Measurements from ENCODE around the gene PTPRM. TPM values are rescaled to one million over a fixed set of nuclear protein-coding genes. Genes with fewer than 3 reads are reported as not detected.

PTPRM gene
- total RNA-seq, 1 experiment from 2014 or later = 6.2 TPM

DNA sequence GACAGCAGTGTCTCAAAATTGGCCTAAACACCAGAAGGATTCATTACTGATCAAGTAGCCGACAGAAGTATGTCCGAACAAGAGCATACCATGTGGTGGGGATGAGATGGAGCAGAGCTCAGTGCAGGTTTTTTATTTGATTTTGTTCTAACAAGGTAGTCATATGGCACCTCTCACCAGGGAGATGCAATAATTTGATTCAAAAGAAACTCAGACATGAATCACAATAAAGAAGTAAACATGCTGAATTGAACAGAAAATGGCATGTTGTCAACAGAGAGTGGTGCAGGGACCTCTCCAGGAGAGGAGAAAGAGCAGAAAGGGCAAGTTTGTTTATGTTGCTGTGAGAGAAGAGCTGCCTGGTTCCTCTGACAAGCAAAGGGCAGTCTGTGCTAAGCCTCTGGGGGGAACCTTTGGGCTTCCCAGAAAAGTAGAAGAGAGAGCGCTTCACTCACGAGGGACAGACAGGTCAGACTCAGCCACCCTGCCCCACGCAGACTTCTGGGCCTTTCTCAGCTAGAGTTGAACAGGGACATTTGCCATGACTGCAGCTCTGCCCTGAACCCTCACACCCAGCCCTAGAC, 690.8 kb downstream of the PTPRM start:
- H2BK12ac ChIP-seq (ENCODE audit: insufficient read length, low read depth, low read length) = no peak overlapping the region
- H3K9me3 ChIP-seq (ENCODE audit: control insufficient read depth, low read depth, low read length) = no peaks in the 10 kb centered on the region

More for the DNA sequence above, 690.8 kb downstream of the PTPRM start:
- Histone ChIP-seq H3K79me2 (ENCODE audit: insufficient read depth, low read length) (no peaks in the 10 kb centered on the region), H4K91ac (ENCODE audit: insufficient read length, low read depth, low read length) (no peak overlapping the region), H2BK5ac (ENCODE audit: insufficient read length, low read length) (no peak overlapping the region), H3K23ac (ENCODE audit: insufficient read length, low read depth, low read length) (no peak overlapping the region), H3K4ac (ENCODE audit: low read depth, low read length) (no peak overlapping the region), H3K27me3 (ENCODE audit: insufficient read depth, low read length) (no peaks in the 10 kb centered on the region), H3K79me1 (ENCODE audit: insufficient read depth, low read depth, low read length, poor library complexity, severe bottlenecking) (no peaks in the 10 kb centered on the region), H3K4me2 (ENCODE audit: insufficient read depth, insufficient read length, low read length) (no peak overlapping the region), H3K18ac (ENCODE audit: insufficient read length, low read depth, low read length) (no peak overlapping the region), H3T11ph (ENCODE audit: low read length) (no peak overlapping the region), H4K20me1 (ENCODE audit: control insufficient read depth, insufficient read depth, insufficient read length) (no peaks in the 10 kb centered on the region), H4K5ac (ENCODE audit: insufficient read length, low read depth, low read length) (no peak overlapping the region), H2BK120ac (ENCODE audit: low read depth, low read length, poor library complexity, severe bottlenecking) (no peak overlapping the region), H3K14ac (ENCODE audit: insufficient read depth, low read length) (no peak overlapping the region; the same call in 1 of the 2 replicates), H3K23me2 (ENCODE audit: insufficient read length, low read depth, low read length, poor library complexity, severe bottlenecking) (no peaks in the 10 kb centered on the region), H3K9ac (ENCODE audit: extremely low read depth, insufficient read length, low read length) (no peak overlapping the region), H4K8ac (replicated peaks; ENCODE audit: insufficient read length, low read depth, low read length) (no peak overlapping the region), H2AFZ (ENCODE audit: low read length) (no peak overlapping the region), H3K27ac (ENCODE audit: insufficient read length, low read depth, low read length) (no peak overlapping the region), H2AK5ac (ENCODE audit: insufficient read length, low read length) (no peak overlapping the region), H3K56ac (ENCODE audit: insufficient read length, low read depth, low read length) (no peak overlapping the region), H3K4me1 (ENCODE audit: insufficient read depth, low read length) (no peaks in the 10 kb centered on the region), H2BK20ac (ENCODE audit: low read depth, low read length, poor library complexity, severe bottlenecking) (no peak overlapping the region), H2BK15ac (ENCODE audit: low read depth, low read length) (no peak overlapping the region)
- Mint-ChIP-seq H3K27ac (no peak overlapping the region), H3K9me3 (no peaks in the 10 kb centered on the region), H3K27me3 (ENCODE audit: low read depth) (no peaks in the 10 kb centered on the region), H3K4me1 (peaks cover 34 to 40% of the 10 kb centered on the region in 2 experiments), H3K36me3 (ENCODE audit: insufficient read depth in 1 of 3, low read depth in 3 of 3) (no peaks in the 10 kb centered on the region), H3K4me3 (no peak overlapping the region)
- no CpG with 5 or more reads among the region's 5 CpGs for WGBS (ENCODE audit: extremely low coverage, insufficient read length, low lambda C conversion rate)
- TF ChIP-seq, protein P1, sequence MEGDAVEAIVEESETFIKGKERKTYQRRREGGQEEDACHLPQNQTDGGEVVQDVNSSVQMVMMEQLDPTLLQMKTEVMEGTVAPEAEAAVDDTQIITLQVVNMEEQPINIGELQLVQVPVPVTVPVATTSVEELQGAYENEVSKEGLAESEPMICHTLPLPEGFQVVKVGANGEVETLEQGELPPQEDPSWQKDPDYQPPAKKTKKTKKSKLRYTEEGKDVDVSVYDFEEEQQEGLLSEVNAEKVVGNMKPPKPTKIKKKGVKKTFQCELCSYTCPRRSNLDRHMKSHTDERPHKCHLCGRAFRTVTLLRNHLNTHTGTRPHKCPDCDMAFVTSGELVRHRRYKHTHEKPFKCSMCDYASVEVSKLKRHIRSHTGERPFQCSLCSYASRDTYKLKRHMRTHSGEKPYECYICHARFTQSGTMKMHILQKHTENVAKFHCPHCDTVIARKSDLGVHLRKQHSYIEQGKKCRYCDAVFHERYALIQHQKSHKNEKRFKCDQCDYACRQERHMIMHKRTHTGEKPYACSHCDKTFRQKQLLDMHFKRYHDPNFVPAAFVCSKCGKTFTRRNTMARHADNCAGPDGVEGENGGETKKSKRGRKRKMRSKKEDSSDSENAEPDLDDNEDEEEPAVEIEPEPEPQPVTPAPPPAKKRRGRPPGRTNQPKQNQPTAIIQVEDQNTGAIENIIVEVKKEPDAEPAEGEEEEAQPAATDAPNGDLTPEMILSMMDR (conservative IDR thresholded peaks at IDR 0.05) = no peak; the same call in 2 of the 3 replicates
- DNase-seq = no peak
